Astrocyte (in vitro differentiated cells and primary cell): ENCODE results near the gene SSTR5. TPM values are rescaled to one million over a fixed set of nuclear protein-coding genes. Genes with fewer than 3 reads are reported as not detected.

Experiments used
- DNase-seq: peaks from one replicate; pipeline ENCODE4 v3.0.0-alpha.2; 2010; ENCODE audit warnings: low read depth
- FAIRE-seq: peaks from 2 replicates; lab custom pipeline; 2011; peaks lifted over from hg19 to GRCh38; lab: Jason Lieb, UNC
- H2AFZ ChIP-seq: 2 replicates; pipeline ENCODE4 v1.6.0; 2012; ENCODE audit warnings: low read depth, low read length, inconsistent platforms
- H3K27ac ChIP-seq: 2 replicates; pipeline ENCODE4 v1.5.1; 2011; ENCODE audit warnings: low read depth, low read length, inconsistent platforms
- H3K27me3 ChIP-seq: 2 replicates; pipeline ENCODE4 v1.6.0; 2011; ENCODE audit warnings: low read length, inconsistent platforms; ENCODE audit not compliant: insufficient read depth
- H3K36me3 ChIP-seq: 2 replicates; pipeline ENCODE4 v1.5.1; 2011; ENCODE audit warnings: low read length, inconsistent platforms; ENCODE audit not compliant: insufficient read depth
- H3K4me1 ChIP-seq: 2 replicates; pipeline ENCODE4 v1.5.1; 2011; ENCODE audit warnings: low read length, inconsistent platforms; ENCODE audit not compliant: insufficient read depth
- H3K4me2 ChIP-seq: 2 replicates; pipeline ENCODE4 v1.6.0; 2012; ENCODE audit warnings: low read length, inconsistent platforms
- H3K4me3 ChIP-seq: 2 replicates; pipeline ENCODE4 v1.5.1; 2011; ENCODE audit warnings: low read depth, mild to moderate bottlenecking, low read length, inconsistent platforms; ENCODE audit not compliant: insufficient read depth
- H3K79me2 ChIP-seq: 2 replicates; pipeline ENCODE4 v1.6.0; 2012; ENCODE audit warnings: mild to moderate bottlenecking, low read length, inconsistent platforms; ENCODE audit not compliant: insufficient read depth
- H3K9ac ChIP-seq: 2 replicates; pipeline ENCODE4 v1.6.0; 2012; ENCODE audit warnings: mild to moderate bottlenecking, low read length, inconsistent platforms
- H3K9me3 ChIP-seq: 2 replicates; pipeline ENCODE4 v1.5.1; 2012; ENCODE audit warnings: low read depth, mild to moderate bottlenecking, low read length, inconsistent platforms; ENCODE audit not compliant: insufficient read depth
- H4K20me1 ChIP-seq: 2 replicates; pipeline ENCODE4 v1.6.0; 2012; ENCODE audit warnings: low read length, inconsistent platforms; ENCODE audit not compliant: insufficient read depth
- H3K27ac Mint-ChIP-seq: one replicate; pipeline ENCODE4 v1.8.0; 2021; ENCODE audit warnings: mild to moderate bottlenecking, mixed read lengths; ENCODE audit not compliant: unreplicated experiment
- H3K27me3 Mint-ChIP-seq: one replicate; pipeline ENCODE4 v1.8.0; 2021; ENCODE audit warnings: low read depth, mixed read lengths; ENCODE audit not compliant: unreplicated experiment
- H3K36me3 Mint-ChIP-seq: one replicate; pipeline ENCODE4 v1.8.0; 2021; ENCODE audit warnings: low read depth, mixed read lengths; ENCODE audit not compliant: unreplicated experiment
- H3K4me1 Mint-ChIP-seq: one replicate; pipeline ENCODE4 v1.8.0; 2021; ENCODE audit warnings: low read depth, mixed read lengths; ENCODE audit not compliant: unreplicated experiment
- H3K4me3 Mint-ChIP-seq: one replicate; pipeline ENCODE4 v1.8.0; 2021; ENCODE audit warnings: mild to moderate bottlenecking, moderate library complexity, mixed read lengths; ENCODE audit not compliant: unreplicated experiment
- H3K9me3 Mint-ChIP-seq: one replicate; pipeline ENCODE4 v1.8.0; 2021; ENCODE audit warnings: mild to moderate bottlenecking, mixed read lengths; ENCODE audit not compliant: unreplicated experiment
- CTCF ChIP-seq: IDR thresholded peaks from 2 replicates; pipeline ENCODE4 v1.5.1; 2011; ENCODE audit warnings: low read depth, mild to moderate bottlenecking, inconsistent platforms, low read length, moderate library complexity; ENCODE audit not compliant: insufficient read depth
- EZH2 ChIP-seq: IDR thresholded peaks from 2 replicates; pipeline ENCODE4 v1.6.1; 2012; ENCODE audit warnings: mild to moderate bottlenecking, low read length, inconsistent platforms; ENCODE audit not compliant: insufficient read depth
- total RNA-seq: library from RNA; stranded (reverse); gene quantifications from 2 replicates; pipeline ENCODE4 v1.2.1, GENCODE V29; 2021

The SSTR5 gene
- total RNA-seq, 1 donor from 2014 or later, result not detected

GRCh38 chr16:1043881-1044451 lies 28.6 kb upstream of the SSTR5 start:
- H3K4me1 ChIP-seq, result no peaks in the 10 kb centered on the region
- H3K27ac Mint-ChIP-seq, result no peak overlapping the region
- H3K4me1 Mint-ChIP-seq, result no peaks in the 10 kb centered on the region
- H3K79me2 ChIP-seq, result no peaks in the 10 kb centered on the region
- TF ChIP-seq EZH2 (no peak), CTCF (no peak)
- no peak overlapping the region for H3K27ac ChIP-seq
- H3K4me3 Mint-ChIP-seq, result no peak overlapping the region
- H4K20me1 ChIP-seq, result no peaks in the 10 kb centered on the region
- no peak overlapping the region for H3K4me3 ChIP-seq
- FAIRE-seq (no peak), DNase-seq (no peak)
- H3K9me3 Mint-ChIP-seq, result peaks cover 5% of the 10 kb centered on the region
- peaks cover 12% of the 10 kb centered on the region for H3K27me3 ChIP-seq
- H2AFZ ChIP-seq, result no peak overlapping the region
- no peak overlapping the region for H3K9ac ChIP-seq
- no peak overlapping the region for H3K4me2 ChIP-seq
- no peaks in the 10 kb centered on the region for H3K36me3 Mint-ChIP-seq
- peaks cover 4% of the 10 kb centered on the region for H3K9me3 ChIP-seq
- no peaks in the 10 kb centered on the region for H3K36me3 ChIP-seq
- H3K27me3 Mint-ChIP-seq, result peaks cover 9% of the 10 kb centered on the region

GRCh38 chr16:1044460-1045309 lies 27.9 kb upstream of the SSTR5 start:
- no peak overlapping the region for H3K4me2 ChIP-seq
- H3K36me3 ChIP-seq, result no peaks in the 10 kb centered on the region
- no peak overlapping the region for H3K27ac ChIP-seq
- H3K9ac ChIP-seq, result no peak overlapping the region
- peaks cover 5% of the 10 kb centered on the region for H3K9me3 Mint-ChIP-seq
- no peak for FAIRE-seq
- peak; percentile 15 for TF ChIP-seq EZH2
- no peak for TF ChIP-seq CTCF
- H3K4me1 Mint-ChIP-seq, result no peaks in the 10 kb centered on the region
- peaks cover 9% of the 10 kb centered on the region for H3K27me3 Mint-ChIP-seq
- no peak overlapping the region for H3K4me3 Mint-ChIP-seq
- no peak overlapping the region for H3K4me3 ChIP-seq
- DNase-seq, result no peak
- H3K4me1 ChIP-seq, result no peaks in the 10 kb centered on the region
- H3K27me3 ChIP-seq, result peaks cover 12% of the 10 kb centered on the region
- H4K20me1 ChIP-seq, result no peaks in the 10 kb centered on the region
- H3K9me3 ChIP-seq, result peaks cover 4% of the 10 kb centered on the region
- H3K27ac Mint-ChIP-seq, result no peak overlapping the region
- H2AFZ ChIP-seq, result no peak overlapping the region
- H3K36me3 Mint-ChIP-seq, result no peaks in the 10 kb centered on the region
- H3K79me2 ChIP-seq, result no peaks in the 10 kb centered on the region
